GM19463 (cell line): Measurements from ENCODE around the gene HEPHL1.
"Not testable (repeated sequence)": the region's sequence is repeated elsewhere in the genome, so short reads cannot be mapped to it uniquely, and the experiment has no call there.

Experiments used
- ATAC-seq: cut with Tn5 transposase; IDR thresholded peaks from one replicate; pipeline ENCODE4 v1.9.1; 2021; ENCODE audit warnings: mild to moderate bottlenecking, moderate library complexity; ENCODE audit not compliant: unreplicated experiment

HEPHL1 gene

DNA sequence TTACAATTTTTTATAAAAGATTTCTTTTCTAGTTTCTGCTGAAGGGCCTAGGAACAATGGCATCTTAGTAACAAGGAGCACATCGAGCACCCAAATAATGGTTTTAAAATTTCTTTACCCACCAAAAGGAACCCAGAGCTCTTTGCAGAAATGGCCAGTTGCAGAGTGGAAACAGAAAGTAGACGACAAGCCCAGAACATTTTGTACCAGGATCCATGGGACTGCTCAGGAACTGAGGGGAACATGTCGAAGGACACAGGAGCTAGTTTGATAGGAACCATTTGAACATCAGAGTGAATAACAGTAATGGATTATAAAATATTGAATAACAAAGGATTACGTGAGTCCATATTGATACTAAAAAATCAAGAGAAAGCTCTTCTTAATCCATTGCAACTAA is 124.8 kb downstream of the HEPHL1 start:
- no peak for ATAC-seq

DNA sequence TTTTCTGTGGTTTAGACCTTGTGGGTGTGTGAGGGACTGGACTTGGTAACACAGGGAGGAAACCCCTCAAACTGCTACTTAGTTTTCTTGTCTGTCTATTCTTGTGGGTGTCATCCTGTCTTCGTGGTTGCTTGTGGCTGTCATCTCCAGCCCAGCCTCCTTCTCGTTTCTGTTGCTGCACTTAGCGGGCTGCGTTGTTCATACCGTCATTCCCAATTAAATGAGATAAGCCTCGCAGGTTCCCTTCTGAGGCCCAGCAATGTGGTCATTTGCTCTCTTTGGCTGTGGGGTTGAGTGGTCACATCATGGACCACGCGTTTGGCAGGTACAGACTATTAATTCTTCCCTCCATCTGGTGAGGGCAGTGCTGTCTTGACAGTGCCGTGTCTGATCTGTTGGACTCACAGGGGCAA is 126.3 kb downstream of the HEPHL1 start:
- ATAC-seq, result peak; percentile 44

DNA sequence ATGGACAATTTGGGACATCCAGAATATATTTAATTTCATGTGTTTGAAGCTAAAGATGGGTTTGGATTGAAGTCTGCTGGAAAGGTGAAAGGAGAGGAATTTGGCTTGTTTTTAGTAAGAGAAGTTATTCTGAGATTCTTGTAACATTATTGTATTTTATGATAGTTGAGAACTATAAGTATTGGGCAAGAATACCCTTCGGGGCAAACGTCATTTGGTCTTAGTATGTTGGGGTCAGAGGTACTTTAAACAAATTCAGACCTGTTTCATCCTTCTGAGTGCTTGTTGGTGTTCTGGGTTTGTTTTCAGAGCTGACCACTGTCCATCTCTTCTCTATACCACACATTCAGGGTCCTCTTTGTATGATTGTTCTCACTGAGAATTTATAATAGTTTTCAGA is 127.0 kb downstream of the HEPHL1 start:
- no peak for ATAC-seq

DNA sequence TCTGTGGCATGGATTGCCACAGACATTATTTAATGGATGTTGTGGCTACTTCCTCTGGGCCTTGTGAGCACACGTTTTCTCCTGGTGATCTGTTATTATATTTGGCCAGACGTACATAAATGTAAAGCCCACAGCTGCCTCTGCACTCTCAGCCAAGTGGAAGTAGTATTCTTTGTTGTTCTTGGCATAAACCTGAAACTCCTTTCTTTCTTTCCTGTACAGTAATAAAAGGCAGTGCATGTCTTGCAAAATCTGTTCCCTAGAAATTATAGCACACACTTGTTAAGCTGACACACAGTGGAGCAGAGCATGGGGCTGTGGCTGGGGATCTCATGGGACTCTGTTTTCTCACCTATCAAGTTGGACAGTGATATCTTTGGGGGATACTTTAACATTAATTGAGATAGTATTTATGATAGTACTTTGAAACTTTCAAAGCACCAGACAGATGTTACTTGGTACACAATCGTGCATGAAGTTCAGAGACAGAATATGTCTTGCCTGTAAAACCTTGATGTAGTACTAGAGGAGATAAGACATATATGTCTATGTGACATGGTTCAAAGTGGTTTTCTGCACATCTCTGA is 128.4 kb downstream of the HEPHL1 start:
- ATAC-seq, result no peak

DNA sequence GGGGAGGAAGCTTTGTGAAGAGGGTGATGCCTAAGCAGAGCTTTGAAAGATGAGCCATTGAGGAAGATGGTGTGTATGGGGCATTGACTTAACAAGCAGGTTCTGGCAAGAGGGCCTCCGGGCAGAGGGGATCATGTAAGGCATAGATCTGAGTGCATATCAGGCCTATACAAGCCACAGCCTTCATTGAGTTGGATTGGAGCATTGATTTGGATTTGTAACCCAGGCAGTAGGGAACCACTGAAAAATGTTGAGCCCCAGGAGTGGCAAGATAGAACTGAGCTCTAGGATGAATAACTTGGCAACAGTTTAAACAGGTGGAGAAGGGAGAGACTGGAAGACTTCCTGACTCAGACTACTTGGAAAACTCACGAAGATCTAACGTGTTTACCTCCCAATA is 128.9 kb downstream of the HEPHL1 start:
- no peak for ATAC-seq

DNA sequence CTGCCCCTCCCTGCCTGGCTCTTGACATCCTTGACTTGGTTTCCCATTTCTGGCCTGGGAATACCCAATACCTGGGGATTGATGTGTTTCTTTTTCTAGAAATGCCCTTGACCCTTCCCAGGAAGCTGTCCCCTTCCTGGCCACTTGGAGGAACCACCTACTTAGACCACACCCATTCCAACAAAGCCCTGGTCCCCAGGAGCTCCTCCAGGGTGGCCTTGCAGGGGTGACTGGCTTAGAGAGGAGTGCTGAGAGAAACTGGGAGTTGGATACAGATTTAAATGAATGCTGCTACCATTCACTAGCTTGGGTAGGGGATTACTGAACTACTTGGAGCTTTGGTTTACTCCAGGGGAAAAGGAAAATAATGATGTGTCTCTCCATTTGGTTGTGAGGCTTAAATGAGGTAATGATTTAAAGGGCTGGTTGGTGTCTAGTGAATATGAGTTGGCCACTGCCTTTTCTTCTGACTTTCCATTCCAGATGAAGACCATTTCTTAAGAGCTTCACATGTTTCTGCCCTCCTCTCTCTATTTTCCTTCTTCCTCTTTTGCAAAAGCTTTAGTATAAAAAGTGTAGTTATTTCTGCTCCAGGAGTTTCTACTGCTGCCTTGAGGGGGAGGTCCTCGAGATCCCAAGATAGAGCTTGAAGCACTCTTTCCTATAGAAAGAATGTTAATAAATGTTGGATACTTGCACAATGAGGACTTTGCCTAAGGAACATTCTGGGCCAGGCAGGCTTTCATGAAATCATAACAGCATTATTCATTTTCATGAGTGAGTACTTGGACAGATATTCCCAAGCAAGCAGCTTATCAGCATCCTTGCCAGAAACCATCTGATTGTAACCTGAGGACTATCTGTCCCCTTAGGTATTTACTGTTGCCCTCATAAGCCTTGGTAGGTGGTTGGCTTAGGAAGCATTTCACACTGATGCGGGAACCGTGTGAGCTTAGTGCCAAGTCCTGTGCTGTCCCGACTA is 129.8 kb downstream of the HEPHL1 start:
- ATAC-seq, result no peak

DNA sequence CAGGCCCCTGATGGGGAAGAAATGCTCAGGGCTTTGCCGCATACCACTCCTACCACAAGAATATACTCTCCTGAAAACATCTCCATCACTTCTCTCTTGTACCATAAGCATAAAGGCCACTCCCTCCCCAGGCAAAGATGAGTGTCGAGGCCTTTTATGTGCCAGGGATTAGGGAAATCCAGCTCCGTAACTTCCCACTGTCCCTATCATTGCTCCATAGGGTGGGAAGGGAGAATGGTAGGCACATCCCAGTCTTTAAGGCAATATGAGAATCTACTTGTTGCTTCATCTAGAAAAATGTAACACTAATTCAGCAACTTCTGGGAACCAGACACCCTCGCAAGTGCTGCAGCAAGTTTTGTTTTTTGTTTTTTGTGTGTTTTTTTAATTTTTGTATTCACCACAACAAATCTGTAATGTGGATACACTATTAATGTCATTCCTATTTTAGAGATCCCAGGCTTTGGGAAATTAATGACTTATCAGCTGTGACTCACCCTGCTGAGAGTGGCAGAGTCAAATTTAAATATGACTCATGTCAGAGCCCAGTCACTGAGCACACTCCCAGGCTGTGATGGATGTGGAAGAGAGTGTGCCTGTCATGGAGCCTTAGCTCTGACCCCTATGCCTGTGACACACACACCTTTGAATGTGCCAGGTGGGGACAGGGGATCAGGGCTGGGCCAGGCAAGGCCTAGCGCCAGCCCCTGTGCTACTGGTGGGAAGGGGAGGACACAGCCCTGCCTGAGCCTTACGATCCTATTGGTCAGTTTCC is 130.9 kb downstream of the HEPHL1 start:
- peak; percentile 64 for ATAC-seq

DNA sequence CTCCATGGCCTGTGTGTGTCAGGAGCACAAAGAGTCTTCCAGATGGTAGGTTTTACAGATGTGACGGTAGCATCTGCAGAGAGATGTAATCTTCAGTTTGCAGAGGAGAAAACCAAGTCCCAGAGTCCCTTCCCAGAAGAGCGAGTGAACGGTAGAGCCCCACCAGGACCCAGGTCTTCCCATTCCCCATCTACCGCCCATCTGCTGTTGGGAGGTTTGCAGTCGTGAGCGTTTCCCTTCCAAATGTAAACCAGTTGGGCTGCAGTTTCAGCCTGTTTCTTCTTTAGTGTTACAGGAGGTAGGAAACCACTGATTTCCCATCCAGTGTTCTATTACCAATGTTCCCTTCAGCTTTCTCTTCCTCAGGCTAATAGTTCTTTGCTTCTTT is 131.5 kb downstream of the HEPHL1 start:
- ATAC-seq, result no peak

DNA sequence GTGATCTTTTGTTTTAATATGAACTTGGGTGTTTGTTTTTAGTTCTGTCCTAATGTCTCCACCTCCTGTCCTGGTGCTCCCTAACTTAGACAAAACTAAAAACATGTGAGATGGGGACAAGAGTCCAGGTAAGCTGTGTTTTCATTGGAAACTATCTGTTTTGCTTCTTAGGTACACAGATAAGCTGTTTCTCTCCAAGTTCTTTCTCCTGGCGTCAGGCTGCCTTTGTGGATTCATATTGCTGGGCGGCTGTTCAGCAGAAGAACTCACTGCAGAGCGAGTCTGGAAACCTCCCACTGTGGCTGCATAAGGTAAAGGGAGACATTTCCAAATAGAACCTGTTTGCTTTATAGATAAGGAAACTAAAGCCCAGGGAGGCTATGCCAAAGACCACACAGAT is 132.2 kb downstream of the HEPHL1 start:
- no peak for ATAC-seq

DNA sequence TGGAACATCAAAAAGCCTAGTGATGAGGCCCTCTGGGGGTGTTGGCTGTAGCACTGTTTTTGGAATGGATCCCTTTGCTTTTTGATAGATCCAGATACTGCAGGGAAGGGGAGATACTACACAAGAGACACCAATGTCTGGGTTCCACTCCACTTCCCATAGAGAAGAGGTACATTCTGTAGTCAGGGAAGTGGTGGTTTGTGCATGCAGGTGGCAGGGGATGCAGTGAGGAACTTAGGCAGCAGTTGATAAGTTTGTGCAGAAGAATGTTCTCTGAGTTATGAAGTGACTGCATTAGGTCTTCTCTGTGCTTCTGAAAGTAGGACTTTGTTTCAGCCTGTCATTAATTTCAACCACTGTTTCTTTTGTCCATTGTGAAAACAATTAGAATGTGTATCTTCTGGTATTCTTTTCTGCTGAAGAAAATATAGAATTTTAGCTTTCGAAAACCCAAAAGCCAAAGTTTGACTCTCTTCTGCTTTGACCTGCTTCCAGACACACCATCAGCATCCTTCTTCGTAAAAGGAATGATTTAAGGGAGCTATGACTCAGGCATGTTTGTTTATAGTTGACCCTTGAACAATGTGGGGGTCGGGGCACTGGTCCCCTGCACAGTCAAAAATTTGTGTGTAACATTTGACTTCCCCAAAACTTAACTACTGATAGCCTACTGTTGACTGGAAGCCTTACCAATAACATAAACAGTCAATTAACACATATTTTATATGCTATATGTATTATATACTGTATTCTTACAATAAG is 133.1 kb downstream of the HEPHL1 start:
- ATAC-seq, result no peak

DNA sequence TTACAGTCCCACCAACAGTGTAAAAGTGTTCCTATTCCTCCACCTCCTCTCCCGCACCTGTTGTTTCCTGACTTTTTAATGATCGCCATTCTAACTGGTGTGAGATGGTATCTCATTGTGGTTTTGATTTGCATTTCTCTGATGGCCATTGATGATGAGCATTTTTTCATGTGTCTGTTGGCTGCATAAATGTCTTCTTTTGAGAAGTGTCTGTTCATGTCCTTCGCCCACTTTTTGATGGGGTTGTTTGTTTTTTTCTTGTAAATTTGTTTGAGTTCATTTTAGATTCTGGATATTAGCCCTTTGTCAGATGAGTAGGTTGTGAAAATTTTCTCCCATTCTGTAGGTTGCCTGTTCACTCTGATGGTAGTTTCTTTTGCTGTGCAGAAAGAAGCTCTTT is 136.2 kb downstream of the HEPHL1 start:
- ATAC-seq, result not testable (repeated sequence)
